Fibroblast of peridontal ligament (primary cell): ENCODE data around the gene KLF18.
A peak's percentile ranks its signal among the peaks of the same experiment; 100 is the strongest.
"Not testable (repeated sequence)": the region's sequence is repeated elsewhere in the genome, so short reads cannot be mapped to it uniquely, and the experiment has no call there.

Experiments
- DNase-seq: peaks from one replicate; pipeline ENCODE4 v3.0.0-alpha.2; 2010; ENCODE audit errors: extremely low read depth

The KLF18 gene

DNA sequence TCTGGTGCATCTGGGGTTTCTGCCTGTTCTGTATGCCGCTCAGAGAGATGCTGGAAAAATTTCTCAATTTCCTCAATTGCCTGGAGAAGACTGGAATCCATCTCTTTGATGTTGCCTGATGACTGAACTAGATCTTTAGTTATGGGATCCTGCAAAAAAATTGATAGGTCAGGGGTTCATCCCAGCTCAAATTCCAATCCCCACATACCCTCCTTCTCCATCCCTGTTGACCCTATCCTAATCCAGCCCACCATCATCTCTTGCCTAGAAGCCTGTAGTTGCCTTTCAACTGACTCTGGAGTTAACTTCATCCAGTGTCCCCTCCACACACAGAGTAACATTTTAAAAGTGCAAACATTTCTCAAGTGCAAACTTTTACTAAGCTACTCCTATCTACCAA, at the start of gene KLF18:
Gene KLF18 (minus strand): TSS at position 101 of the 400 bp plus-strand sequence. CDS start 0 bp downstream, at position 101.
- DNase-seq: no peak

DNA sequence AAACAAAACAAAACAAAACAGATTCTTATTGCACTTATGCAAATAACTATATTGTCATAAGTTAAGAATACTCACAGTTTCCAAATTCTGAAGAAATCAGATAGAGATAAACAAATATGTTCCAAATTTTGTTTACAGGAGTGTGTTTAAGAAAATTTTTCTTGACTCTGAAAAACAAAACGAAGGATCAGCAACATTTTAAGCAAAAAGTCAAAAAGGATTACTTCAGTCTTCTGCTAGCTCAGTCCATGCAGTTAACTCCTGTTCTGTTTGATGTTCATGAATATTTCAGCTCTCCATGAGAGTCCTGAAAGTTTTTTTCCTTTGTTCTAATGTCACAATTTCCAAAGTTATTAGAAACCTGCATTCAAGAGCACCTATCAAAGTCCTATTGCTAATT, 33.2 kb upstream of the KLF18 start:
- DNase-seq: no peak

- DNase-seq: peak; percentile 53
Observed at GRCh38 chr1:44170281-44170823, 28.9 kb upstream of the KLF18 start.

- no peak for DNase-seq
Observed at GRCh38 chr1:44168520-44169098, 27.2 kb upstream of the KLF18 start.

GRCh38 chr1:44161546-44161945, 20.1 kb upstream of the KLF18 start:
- no peak for DNase-seq

- DNase-seq: no peak
Observed at GRCh38 chr1:44158871-44159270, 17.4 kb upstream of the KLF18 start.

DNA sequence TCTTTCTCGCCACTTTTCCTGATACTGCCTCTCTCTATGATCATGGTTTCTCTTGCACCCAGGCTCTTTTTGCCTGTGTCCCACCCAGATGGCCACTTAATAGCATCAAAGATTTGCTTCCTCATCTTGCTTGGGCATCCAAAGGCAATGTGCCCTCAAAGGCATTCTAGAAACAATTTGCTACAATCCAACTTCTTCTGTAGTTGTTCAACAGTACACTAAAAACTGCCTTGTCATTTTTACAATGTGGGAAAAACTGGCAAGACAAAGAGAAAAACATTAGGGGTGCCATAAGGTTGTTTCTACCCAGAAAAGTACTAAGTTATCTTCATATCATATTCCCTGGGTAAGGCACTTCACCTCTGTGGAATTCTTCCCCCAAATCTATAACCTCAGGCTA, 16.5 kb upstream of the KLF18 start:
- DNase-seq: no peak

DNA sequence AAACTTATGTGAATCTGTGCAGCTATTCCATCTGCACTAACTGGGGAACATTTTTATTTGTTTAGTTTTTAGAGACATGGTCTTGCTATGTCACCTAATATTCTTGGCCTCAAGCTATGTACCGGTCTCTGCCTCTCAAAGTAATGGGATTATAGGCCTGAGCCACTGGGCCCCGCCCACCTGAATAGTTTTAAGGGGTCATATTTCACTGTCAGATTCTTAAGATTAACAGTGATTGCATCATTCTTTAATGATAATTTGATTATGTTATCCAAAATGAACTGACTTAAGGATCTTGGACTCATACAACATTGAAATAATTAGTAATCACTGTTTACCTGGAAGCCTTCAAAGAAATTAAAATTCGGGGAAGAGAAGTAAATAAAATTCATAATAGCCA, 12.6 kb upstream of the KLF18 start:
- DNase-seq: peak; percentile 23

DNA sequence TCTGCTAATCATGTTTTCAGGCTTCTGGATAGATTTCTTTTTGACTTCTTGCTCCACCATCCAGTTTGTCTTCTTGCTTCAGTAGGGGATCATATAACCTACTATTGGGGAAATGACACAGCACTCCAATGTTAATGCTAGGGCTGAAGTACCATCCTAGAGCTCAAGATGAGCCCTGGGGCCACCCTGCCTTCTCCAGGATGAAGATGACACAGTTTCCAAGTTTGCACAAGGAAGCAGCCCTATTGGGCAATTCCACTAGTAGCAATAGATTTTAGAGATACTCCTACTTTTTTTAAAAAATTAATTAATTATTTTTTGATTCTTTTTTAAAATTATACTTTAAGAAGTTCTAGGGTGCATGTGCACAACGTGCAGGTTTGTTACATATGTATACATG, 11.3 kb upstream of the KLF18 start:
- DNase-seq: no peak

DNA sequence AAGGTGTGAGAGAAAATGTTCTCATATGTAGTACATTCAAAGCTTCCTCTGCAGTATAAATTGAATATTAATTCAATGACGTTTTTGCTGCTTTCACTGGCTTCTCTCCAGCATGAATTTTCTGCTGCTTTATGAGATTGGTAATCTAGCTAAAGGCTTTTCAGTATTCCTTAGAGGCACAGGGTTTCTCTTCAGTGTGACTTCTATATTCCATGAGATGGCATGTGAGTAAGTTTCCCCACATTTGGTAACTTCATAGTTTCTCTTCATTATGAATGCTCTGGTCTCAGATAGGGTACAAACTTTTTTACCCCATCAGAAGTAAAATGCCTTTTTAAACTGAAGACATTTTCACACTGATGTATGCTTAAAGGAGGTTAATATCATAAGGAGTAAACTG, 10.4 kb upstream of the KLF18 start:
- DNase-seq: no peak

GRCh38 chr1:44151332-44151731, 9.9 kb upstream of the KLF18 start:
- DNase-seq: no peak

DNA sequence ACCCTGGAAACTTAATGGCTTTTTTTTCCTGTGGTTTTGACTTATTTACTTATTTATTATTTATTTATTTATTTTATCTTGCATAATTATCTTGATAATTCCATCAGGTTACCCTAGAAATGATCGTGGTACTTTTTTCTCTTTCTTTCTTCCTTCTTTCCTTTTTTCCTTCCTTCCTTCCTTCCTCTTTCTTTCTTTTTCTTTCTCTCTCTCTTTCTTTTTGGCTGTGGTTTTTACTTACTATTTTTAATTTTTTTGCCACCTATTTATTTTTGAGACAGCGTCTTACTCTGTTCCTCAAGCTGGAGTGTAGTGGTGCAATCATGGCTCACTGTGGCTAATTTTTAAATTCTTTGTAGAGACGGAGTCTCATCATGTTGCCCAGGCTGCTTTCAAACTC, 6.2 kb upstream of the KLF18 start:
- no peak for DNase-seq

- no peak for DNase-seq
Observed at GRCh38 chr1:44146536-44147361, 5.3 kb upstream of the KLF18 start.

DNA sequence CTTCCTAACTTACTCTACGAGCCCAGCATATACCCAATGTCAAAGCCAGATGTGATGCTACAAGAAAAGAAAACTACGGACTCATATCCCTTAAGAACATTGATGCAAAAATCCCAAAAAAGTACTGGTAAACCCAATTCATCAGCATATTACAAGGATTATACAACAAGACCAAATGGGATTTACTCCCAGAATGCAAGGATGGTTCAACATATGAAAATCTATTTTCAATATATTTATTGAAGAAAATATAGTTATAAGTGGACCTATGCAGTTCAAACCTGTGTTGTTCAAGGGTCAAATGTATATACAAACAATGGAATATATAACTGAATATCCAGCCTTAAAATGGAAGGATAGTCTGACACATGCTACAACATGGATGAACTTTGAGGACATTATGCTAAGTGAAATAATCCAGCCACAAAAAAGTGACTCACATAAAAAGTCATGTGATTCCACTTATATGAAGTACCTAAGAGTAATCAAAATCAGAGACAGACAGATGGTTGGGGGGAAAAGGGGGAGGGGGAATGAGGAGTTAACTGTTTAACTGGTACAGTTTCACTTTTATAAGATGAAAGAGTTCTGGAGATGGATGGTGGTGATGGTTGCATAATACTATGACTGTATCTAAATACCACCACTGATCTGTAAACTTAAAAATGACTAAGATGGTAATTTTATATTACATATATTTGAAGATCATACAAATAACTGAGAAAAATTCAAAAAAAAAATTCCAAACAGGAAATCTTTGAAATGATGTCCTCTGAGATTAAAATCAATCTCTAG, 3.7 kb upstream of the KLF18 start:
- DNase-seq: peak; percentile 14

- not testable (repeated sequence) for DNase-seq
Observed at GRCh38 chr1:44139565-44139964, 1.9 kb downstream of the KLF18 start.

DNA sequence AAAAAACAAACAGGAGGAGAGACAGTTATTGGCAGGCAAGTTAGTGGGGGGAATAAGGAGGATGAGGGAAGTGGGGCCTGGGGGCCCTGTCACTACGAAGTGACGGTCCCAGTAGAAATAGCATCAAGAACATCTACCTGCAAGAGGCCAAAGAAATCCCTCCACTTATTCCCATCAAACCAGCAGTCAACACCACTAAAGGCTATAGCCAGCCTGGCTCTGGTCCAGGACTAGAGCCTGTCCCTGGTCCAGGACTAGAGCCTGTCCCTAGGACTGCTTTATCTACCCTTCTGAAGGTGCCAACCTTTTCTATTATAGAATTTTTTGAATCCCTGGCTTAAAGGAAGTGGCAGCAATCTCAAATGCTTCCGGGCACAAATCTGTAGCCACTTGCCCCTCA, 3.2 kb downstream of the KLF18 start:
- no peak for DNase-seq

DNA sequence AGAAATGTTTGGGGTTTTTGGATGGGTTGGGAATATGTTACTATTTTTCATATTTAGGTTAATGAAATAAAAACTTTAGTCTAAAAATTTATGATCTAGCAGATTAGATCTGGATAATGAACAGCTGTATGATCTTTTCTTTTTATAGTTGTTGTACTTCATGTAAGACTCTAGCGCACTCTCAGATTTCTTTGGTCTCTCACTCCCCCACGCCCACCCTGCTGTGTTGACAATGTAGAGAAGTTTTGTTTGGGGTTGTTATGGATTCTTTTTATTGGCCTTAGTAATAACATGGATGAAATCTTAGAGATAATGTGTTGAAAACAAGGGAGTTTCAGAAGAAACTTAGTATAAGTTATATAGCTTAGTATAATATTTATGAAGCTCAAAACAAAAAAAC, 5.5 kb downstream of the KLF18 start:
- DNase-seq: no peak

DNA sequence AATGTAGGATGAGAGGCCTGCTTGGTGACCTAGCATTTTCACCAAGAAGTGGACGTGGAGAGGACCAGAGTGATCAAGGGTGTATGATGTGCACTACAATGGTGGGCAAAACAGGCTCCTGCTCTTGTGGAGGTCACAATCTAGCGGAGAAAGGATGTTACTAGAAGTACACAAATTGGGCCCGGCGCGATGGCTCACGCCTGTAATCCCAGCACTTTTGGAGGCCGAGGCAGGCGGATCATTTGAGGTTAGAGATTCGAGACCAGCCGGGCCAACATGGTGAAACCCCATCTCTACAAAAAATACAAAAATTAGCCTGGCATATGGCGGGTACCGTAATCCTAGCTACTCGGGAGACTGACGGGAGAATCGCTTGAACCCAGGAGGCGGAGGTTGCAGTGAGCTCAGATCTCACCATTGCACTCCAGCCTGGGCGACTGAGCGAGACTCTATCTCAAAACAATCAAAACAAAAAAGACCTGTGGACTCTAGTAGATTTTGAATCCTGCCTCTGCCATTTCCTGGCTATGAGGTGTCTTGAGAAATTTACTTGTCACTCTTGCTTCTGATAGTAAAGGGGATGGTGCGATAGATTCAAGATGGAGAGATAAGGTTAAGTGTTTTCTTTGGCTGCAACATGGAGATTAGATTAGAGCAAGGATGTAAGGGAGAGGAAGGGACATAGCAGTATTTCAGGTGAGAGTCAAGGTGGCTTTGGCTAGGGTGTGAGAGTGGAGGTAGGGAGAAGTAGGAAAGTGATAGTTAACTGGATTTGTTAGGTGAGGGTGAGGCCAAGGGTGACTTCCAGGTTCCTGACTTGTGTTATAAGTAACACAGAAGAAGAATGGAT, 7.1 kb downstream of the KLF18 start:
- no peak for DNase-seq

- DNase-seq: no peak
Observed at GRCh38 chr1:44131411-44131810, 10.0 kb downstream of the KLF18 start.

DNA sequence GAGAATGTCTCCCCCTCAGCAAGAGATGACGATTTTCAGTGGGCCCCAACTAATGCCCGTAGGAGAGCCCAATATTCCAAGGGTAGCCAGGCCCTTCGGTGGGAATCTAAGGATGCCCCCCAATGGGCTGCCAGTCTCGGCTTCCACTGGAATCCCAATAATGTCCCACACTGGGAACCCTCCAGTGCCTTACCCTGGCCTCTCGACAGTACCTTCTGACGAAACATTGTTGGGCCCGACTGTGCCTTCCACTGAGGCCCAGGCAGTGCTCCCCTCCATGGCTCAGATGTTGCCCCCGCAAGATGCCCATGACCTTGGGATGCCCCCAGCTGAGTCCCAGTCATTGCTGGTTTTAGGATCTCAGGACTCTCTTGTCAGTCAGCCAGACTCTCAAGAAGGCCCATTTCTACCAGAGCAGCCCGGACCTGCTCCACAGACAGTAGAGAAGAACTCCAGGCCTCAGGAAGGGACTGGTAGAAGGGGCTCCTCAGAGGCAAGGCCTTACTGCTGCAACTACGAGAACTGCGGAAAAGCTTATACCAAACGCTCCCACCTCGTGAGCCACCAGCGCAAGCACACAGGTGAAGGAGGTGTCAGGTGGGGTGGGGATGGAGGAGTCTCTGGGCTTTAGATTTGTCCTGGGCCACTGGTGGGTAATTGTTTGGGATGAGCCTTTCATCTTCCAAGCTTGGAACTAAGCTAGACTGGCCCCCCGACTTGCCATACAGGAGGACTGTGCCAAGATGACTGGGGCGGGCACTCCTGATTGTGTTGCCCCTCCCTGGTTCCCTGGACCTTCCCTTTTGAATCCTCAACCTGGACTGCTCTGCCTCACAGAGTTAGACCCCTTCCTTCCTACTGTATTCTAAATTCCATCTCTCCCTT, 11.6 kb downstream of the KLF18 start:
- DNase-seq: no peak
